MCF 10A (cell line): Measurements from ENCODE around the gene LTB4R. TPM values are rescaled to one million over a fixed set of nuclear protein-coding genes. Genes with fewer than 3 reads are reported as not detected.
A peak's percentile ranks its signal among the peaks of the same experiment; 100 is the strongest.

Experiments used
- BruUV-seq: library from RNA; stranded (reverse); fragments of 400-500 nt; replicated peaks from 2 replicates; lab custom pipeline; 2021; lab: Mats Ljungman, UMichigan
- CTCF ChIA-PET: fragments of 300-600 bp; sonication (Branson Sonifier 250); formaldehyde crosslinking; extraction: SDS; loops from one replicate; lab custom pipeline; 2021; ENCODE audit warnings: antibody characterized with exemption, inconsistent platforms; lab: Yijun Ruan, JAX
- POLR2A ChIA-PET: fragments of 300-600, 350-650 bp; sonication (Branson Sonifier 250); formaldehyde crosslinking; extraction: SDS; loops from one replicate; lab custom pipeline; 2020; ENCODE audit warnings: antibody characterized with exemption, inconsistent platforms; lab: Yijun Ruan, JAX
- DNase-seq: peaks from one replicate; pipeline ENCODE4 v3.0.0-alpha.2; 2018; ENCODE audit not compliant: unreplicated experiment
- H3K27ac Mint-ChIP-seq: one replicate; pipeline ENCODE4 v1.8.0; 2022; ENCODE audit warnings: mild to moderate bottlenecking, low read depth, mixed read lengths; ENCODE audit not compliant: unreplicated experiment
- H3K27me3 Mint-ChIP-seq: one replicate; pipeline ENCODE4 v1.8.0; 2022; ENCODE audit warnings: mixed read lengths; ENCODE audit not compliant: insufficient read depth, unreplicated experiment
- H3K36me3 Mint-ChIP-seq: one replicate; pipeline ENCODE4 v1.8.0; 2022; ENCODE audit warnings: mild to moderate bottlenecking, moderate library complexity, mixed read lengths; ENCODE audit not compliant: insufficient read depth, unreplicated experiment
- H3K4me1 Mint-ChIP-seq: one replicate; pipeline ENCODE4 v1.8.0; 2022; ENCODE audit warnings: mixed read lengths; ENCODE audit not compliant: insufficient read depth, unreplicated experiment
- H3K4me3 Mint-ChIP-seq: one replicate; pipeline ENCODE4 v1.8.0; 2022; ENCODE audit warnings: mild to moderate bottlenecking, moderate library complexity, mixed read lengths; ENCODE audit not compliant: unreplicated experiment
- H3K9me3 Mint-ChIP-seq: one replicate; pipeline ENCODE4 v1.8.0; 2022; ENCODE audit warnings: mixed read lengths; ENCODE audit not compliant: unreplicated experiment
- CTCF ChIP-seq: fragments of 200-600 bp; IDR thresholded peaks from one replicate; pipeline ENCODE4 v1.8.0; 2022; ENCODE audit warnings: antibody characterized with exemption, mild to moderate bottlenecking; ENCODE audit not compliant: unreplicated experiment
- intact Hi-C: fragments of 100-400 bp; cut with micrococcal nuclease; formaldehyde crosslinking; loops from 2 replicates; pipeline ENCODE4 v1.14.1; 2022
- total RNA-seq: library from RNA; stranded (reverse); gene quantifications from 2 replicates; pipeline ENCODE4 v1.2.3, GENCODE V29; 2022

LTB4R gene
- total RNA-seq, 1 experiment from 2014 or later: 15.8 TPM

GRCh38 chr14:24315807-24316596 is 4.7 kb downstream of the LTB4R start:
- no peak for DNase-seq
- no TSS peak for BruUV-seq
- ChIA-PET POLR2A (interaction anchor here (1.6 kb wide), 1 partner anchor 170 kb away, joined by 4 read pairs; the partner anchor contains the start of gene PSME2), CTCF (interaction anchor here (1.5 to 1.8 kb wide), 2 partner anchors 9 to 19 kb away, joined by 8 read pairs; partner anchors contain the start of gene CIDEB)
- H3K4me1 Mint-ChIP-seq: peaks cover 20% of the 10 kb centered on the region
- intact Hi-C loops: no loop called here
- no peaks in the 10 kb centered on the region for H3K9me3 Mint-ChIP-seq
- no peak overlapping the region for H3K4me3 Mint-ChIP-seq
- peaks cover 23% of the 10 kb centered on the region for H3K27me3 Mint-ChIP-seq
- H3K36me3 Mint-ChIP-seq: peaks cover 16% of the 10 kb centered on the region
- no peak for TF ChIP-seq CTCF
- no peak overlapping the region for H3K27ac Mint-ChIP-seq

GRCh38 chr14:24316597-24316950 is 5.3 kb downstream of the LTB4R start:
- H3K9me3 Mint-ChIP-seq: no peaks in the 10 kb centered on the region
- H3K27me3 Mint-ChIP-seq: peaks cover 23% of the 10 kb centered on the region
- TF ChIP-seq CTCF: no peak
- H3K36me3 Mint-ChIP-seq: peaks cover 16% of the 10 kb centered on the region
- peaks cover 20% of the 10 kb centered on the region for H3K4me1 Mint-ChIP-seq
- no TSS peak for BruUV-seq
- intact Hi-C loops: no loop called here
- POLR2A ChIA-PET: interaction anchor here (1.6 kb wide), 1 partner anchor 170 kb away, joined by 4 read pairs; the partner anchor contains the start of gene PSME2
- CTCF ChIA-PET: interaction anchor here (0.6 to 1.8 kb wide), 4 partner anchors 9 to 115 kb away, joined by 4 to 8 read pairs (median 6); partner anchors contain the start of gene CIDEB
- no peak for DNase-seq
- H3K4me3 Mint-ChIP-seq: no peak overlapping the region
- no peak overlapping the region for H3K27ac Mint-ChIP-seq

- peak; percentile 77 for DNase-seq
- peaks cover 20% of the 10 kb centered on the region for H3K4me1 Mint-ChIP-seq
- H3K4me3 Mint-ChIP-seq: peak overlapping the region; percentile 8
- ChIA-PET CTCF (interaction anchor here (0.6 to 5.1 kb wide), 8 partner anchors 9 to 114 kb away, joined by 3 to 53 read pairs (median 8); partner anchors contain the start of genes ADCY4 and CIDEB), POLR2A (interaction anchor here (0.9 to 1.6 kb wide), 5 partner anchors 9 to 171 kb away, joined by 3 to 4 read pairs (median 3); partner anchors contain the start of genes CBLN3, CIDEB, KHNYN and PSME2)
- intact Hi-C loops: no loop called here
- H3K36me3 Mint-ChIP-seq: peaks cover 10% of the 10 kb centered on the region
- peak overlapping the region; percentile 79 for H3K27ac Mint-ChIP-seq
- BruUV-seq: no TSS peak
- TF ChIP-seq CTCF: no peak
- H3K9me3 Mint-ChIP-seq: no peaks in the 10 kb centered on the region
- H3K27me3 Mint-ChIP-seq: peaks cover 23% of the 10 kb centered on the region
Measured at GRCh38 chr14:24317141-24317928, 6.0 kb downstream of the LTB4R start.
